Type B pancreatic cell (in vitro differentiated cells): Measurements from ENCODE around the gene HSF2BP. TPM values are rescaled to one million over a fixed set of nuclear protein-coding genes. Genes with fewer than 3 reads are reported as not detected.
"Not testable (repeated sequence)": the region's sequence is repeated elsewhere in the genome, so short reads cannot be mapped to it uniquely, and the experiment has no call there.

Source experiments
- DNase-seq: peaks from one replicate; pipeline ENCODE4 v3.0.0; 2021; ENCODE audit warnings: mixed read lengths; ENCODE audit not compliant: unreplicated experiment; ENCODE audit errors: extremely low spot score
- H3K27ac Mint-ChIP-seq: 2 replicates; pipeline ENCODE4 v1.8.0; 2021; ENCODE audit warnings: mild to moderate bottlenecking, mixed read lengths
- H3K27me3 Mint-ChIP-seq: 2 replicates; pipeline ENCODE4 v1.8.0; 2021; ENCODE audit warnings: mixed read lengths
- H3K36me3 Mint-ChIP-seq: 2 replicates; pipeline ENCODE4 v1.8.0; 2021; ENCODE audit warnings: mixed read lengths
- H3K4me1 Mint-ChIP-seq: one replicate; pipeline ENCODE4 v1.8.0; 2021; ENCODE audit warnings: mixed read lengths; ENCODE audit not compliant: unreplicated experiment
- H3K4me3 Mint-ChIP-seq: 2 replicates; pipeline ENCODE4 v1.8.0; 2021; ENCODE audit warnings: mild to moderate bottlenecking, mixed read lengths
- H3K9me3 Mint-ChIP-seq: 2 replicates; pipeline ENCODE4 v1.8.0; 2021; ENCODE audit warnings: mixed read lengths
- total RNA-seq: library from RNA; stranded (reverse); gene quantifications from 2 replicates; pipeline ENCODE4 v1.2.1, GENCODE V29; 2021; ENCODE audit warnings: low replicate concordance
- TF ChIP-seq, protein P1 (sequence below): fragments of 200-600 bp; sonication (generic); conservative IDR thresholded peaks from 2 replicates; pipeline ENCODE4 v1.5.0; 2021; ENCODE audit warnings: antibody characterized with exemption, mild to moderate bottlenecking

The HSF2BP gene
- total RNA-seq, 1 donor from 2014 or later = 1.3 TPM

DNA sequence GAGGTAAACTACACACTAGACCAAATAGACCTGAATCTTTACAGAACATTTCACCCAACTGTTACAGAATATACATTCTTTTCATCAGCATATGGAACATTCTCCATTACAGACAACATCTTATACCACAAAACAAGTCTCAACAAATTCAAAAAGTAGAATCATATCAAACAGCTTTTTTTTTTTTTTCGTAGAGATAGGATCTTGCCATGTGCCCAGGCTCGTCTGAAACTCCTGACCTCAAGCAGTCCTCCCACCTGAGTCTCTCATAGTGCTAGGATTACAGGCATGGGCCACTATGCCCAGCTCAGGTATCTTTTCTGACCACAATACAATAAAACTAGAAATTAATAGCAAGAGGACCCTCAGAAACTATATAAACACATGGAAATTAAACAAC lies 36.5 kb downstream of the HSF2BP start:
- no peak overlapping the region for H3K4me3 Mint-ChIP-seq
- no peak overlapping the region for H3K27ac Mint-ChIP-seq
- H3K27me3 Mint-ChIP-seq = no peaks in the 10 kb centered on the region
- DNase-seq = no peak
- no peaks in the 10 kb centered on the region for H3K4me1 Mint-ChIP-seq
- peaks cover 5% of the 10 kb centered on the region for H3K9me3 Mint-ChIP-seq
- peaks cover 14% of the 10 kb centered on the region for H3K36me3 Mint-ChIP-seq
- TF ChIP-seq, protein P1, sequence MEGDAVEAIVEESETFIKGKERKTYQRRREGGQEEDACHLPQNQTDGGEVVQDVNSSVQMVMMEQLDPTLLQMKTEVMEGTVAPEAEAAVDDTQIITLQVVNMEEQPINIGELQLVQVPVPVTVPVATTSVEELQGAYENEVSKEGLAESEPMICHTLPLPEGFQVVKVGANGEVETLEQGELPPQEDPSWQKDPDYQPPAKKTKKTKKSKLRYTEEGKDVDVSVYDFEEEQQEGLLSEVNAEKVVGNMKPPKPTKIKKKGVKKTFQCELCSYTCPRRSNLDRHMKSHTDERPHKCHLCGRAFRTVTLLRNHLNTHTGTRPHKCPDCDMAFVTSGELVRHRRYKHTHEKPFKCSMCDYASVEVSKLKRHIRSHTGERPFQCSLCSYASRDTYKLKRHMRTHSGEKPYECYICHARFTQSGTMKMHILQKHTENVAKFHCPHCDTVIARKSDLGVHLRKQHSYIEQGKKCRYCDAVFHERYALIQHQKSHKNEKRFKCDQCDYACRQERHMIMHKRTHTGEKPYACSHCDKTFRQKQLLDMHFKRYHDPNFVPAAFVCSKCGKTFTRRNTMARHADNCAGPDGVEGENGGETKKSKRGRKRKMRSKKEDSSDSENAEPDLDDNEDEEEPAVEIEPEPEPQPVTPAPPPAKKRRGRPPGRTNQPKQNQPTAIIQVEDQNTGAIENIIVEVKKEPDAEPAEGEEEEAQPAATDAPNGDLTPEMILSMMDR = no peak

DNA sequence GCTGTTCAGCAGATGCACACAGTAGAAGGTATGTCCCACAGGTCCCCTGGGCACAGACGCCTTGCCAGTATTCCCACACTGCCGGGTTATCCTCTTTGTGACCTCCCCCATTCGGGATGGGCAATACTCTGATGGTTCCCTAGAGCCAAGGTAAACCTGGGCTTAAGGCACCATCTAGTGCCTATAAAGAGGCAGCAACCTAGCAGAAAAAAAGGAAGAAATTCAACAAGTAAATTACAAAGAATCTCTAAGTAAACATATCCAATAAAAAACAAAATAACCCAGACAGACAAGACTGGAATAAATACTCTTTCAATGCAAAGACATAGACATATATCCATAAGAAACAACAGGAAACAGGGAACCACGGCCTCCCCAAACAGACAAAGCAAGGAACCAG lies 39.4 kb downstream of the HSF2BP start:
- TF ChIP-seq, protein P1 = peak; percentile 30
- Mint-ChIP-seq H3K36me3 (peaks cover 13% of the 10 kb centered on the region), H3K27me3 (no peaks in the 10 kb centered on the region), H3K4me1 (no peaks in the 10 kb centered on the region), H3K27ac (no peak overlapping the region), H3K4me3 (no peak overlapping the region), H3K9me3 (peaks cover 5% of the 10 kb centered on the region)
- no peak for DNase-seq

DNA sequence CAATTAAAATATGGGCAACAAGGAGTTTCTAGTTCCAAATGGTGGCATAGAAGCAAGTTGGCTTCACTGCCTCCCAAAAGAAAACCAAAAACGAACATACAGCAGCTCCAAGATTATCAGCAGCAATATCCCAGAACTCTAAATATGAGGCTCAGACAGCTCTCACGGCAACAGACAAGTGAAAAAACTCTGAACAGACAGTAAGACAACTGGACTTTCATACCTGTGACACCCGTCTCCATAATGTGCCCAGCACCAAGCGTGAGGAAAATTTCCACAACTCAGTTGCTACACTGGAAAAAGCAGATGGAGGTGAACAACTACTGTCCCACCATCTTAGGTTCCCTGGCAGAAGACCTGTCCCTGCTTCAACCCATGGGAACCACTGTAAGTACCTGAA lies 39.9 kb downstream of the HSF2BP start:
- Mint-ChIP-seq H3K9me3 (peaks cover 5% of the 10 kb centered on the region), H3K27ac (no peak overlapping the region), H3K36me3 (peaks cover 13% of the 10 kb centered on the region), H3K4me1 (no peaks in the 10 kb centered on the region), H3K4me3 (no peak overlapping the region), H3K27me3 (no peaks in the 10 kb centered on the region)
- TF ChIP-seq, protein P1 = no peak
- DNase-seq = no peak

DNA sequence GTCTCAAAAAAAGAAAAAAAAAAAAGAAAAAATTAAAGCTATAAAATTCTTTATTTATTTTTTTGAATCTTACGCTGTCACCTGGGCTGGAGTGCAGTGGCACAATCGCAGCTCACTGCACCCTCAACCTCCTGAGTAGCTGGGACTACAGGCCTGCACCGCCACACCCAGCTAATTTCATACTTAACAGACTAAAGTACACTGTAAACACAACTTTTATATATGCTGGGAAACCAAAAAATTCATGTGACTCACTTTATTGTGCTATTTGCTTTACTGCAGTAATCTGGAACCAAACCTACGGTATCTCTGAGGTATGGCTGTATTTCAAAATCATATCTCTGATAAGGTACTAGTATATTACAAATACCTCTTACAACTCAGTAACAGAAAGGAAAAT lies 40.3 kb downstream of the HSF2BP start:
- Mint-ChIP-seq H3K27ac (no peak overlapping the region), H3K27me3 (no peaks in the 10 kb centered on the region), H3K4me3 (no peak overlapping the region), H3K4me1 (no peaks in the 10 kb centered on the region), H3K36me3 (peaks cover 13% of the 10 kb centered on the region), H3K9me3 (peaks cover 5% of the 10 kb centered on the region)
- TF ChIP-seq, protein P1 = no peak
- no peak for DNase-seq

DNA sequence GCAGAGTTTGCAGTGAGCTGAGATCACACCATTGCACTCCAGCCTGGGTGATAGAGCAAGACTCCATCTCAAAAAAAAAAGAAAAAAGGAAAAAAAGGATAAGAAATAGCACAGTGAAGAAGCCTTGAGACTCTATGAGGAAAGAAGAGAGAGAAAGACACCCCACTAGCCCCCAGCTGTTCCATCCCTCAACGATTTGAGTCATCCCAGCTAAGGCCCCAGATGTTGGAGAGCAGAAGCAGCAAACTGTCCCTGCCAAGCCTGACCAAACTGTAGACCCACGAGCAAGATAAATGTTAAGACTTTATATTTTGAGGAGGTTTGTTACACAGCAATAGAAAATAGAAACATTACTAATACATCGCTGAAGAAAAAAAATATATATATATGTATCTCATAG lies 42.4 kb downstream of the HSF2BP start:
- H3K27ac Mint-ChIP-seq, H3K9me3 Mint-ChIP-seq, H3K4me3 Mint-ChIP-seq, H3K27me3 Mint-ChIP-seq, H3K4me1 Mint-ChIP-seq, DNase-seq: not testable (repeated sequence)
- peaks cover 13% of the 10 kb centered on the region for H3K36me3 Mint-ChIP-seq

DNA sequence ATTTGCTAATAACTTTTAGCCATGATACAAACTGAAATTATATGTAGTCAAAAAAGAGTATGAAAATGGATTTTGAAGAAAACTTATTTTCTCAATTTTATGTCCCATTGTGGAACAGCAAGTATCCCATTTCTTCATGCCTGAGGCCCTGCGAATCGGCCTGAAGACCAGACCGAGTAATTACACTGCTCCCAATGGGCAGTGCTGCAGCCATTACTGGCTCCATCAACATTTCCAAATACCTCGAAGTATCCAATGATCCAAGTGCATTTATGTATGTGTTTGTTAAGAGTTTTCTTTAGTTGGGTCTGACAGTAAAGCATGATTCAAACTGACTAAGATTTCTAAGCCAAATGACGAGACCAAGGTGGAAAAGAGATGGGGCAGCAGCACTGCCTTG lies 44.4 kb downstream of the HSF2BP start:
- Mint-ChIP-seq H3K36me3 (peaks cover 5% of the 10 kb centered on the region), H3K4me1 (peaks cover 14% of the 10 kb centered on the region), H3K27ac (no peak overlapping the region), H3K9me3 (peaks cover 1% of the 10 kb centered on the region), H3K4me3 (no peak overlapping the region), H3K27me3 (no peaks in the 10 kb centered on the region)
- no peak for DNase-seq
- TF ChIP-seq, protein P1 = no peak
